Pancreas (tissue), 10 donors: ENCODE measurements around the gene TPSG1. TPM values are rescaled to one million over a fixed set of nuclear protein-coding genes. Genes with fewer than 3 reads are reported as not detected.
"Not testable (repeated sequence)": the region's sequence is repeated elsewhere in the genome, so short reads cannot be mapped to it uniquely, and the experiment has no call there.

Experiments
- ATAC-seq, 4 donors: fragments of 200-7000 bp; cut with Tn5 transposase; one replicate each; pipeline versions ENCODE4 v1.8.0 to v1.9.1; 2020; ENCODE audit warnings: mild to moderate bottlenecking in 4 of 4, moderate library complexity in 4 of 4
- DNase-seq, 6 donors: peaks; one replicate each; pipeline ENCODE4 v3.0.0-alpha.2; 2020
- FAIRE-seq: peaks from 2 replicates; lab custom pipeline; 2012; peaks lifted over from hg19 to GRCh38; lab: Jason Lieb, UNC
- H3K27ac ChIP-seq, 4 donors: fragments of 200-600 bp; sonication (generic); 1 replicate in 3 of 4; 2 replicates in 1 of 4; pipeline versions ENCODE4 v1.5.0 to v1.8.0; 2020
- H3K27me3 ChIP-seq, 4 donors: fragments of 200-600 bp; one replicate each; pipeline ENCODE4 v1.8.0; 2021
- H3K36me3 ChIP-seq, 3 donors: fragments of 200-600 bp; sonication (generic) in 1 of 3; one replicate each; pipeline versions ENCODE4 v1.5.0 to v1.8.0; 2020 to 2021
- H3K4me1 ChIP-seq, 3 donors: fragments of 200-600 bp; one replicate each; pipeline ENCODE4 v1.8.0; 2021
- H3K4me3 ChIP-seq, 4 donors: fragments of 200-600 bp; sonication (generic) in 2 of 4; one replicate each; pipeline versions ENCODE4 v1.5.0 to v1.8.0; 2020 to 2021
- H3K9me3 ChIP-seq, 4 donors: fragments of 200-600 bp; one replicate each; pipeline ENCODE4 v1.8.0; 2021
- CTCF ChIP-seq, 4 donors: fragments of 200-600 bp; sonication (generic) in 3 of 4; IDR thresholded peaks; one replicate each; pipeline versions ENCODE4 v1.5.0 to v1.8.0; 2021; ENCODE audit warnings: antibody characterized with exemption in 4 of 4
- WGBS, 2 donors: extraction: QIAGEN DNeasy Blood & Tissue Kit; methylation state at CpG; one replicate each; pipeline ENCODE4 v1.1.7; 2013; 5-methylcytosine and 5-hydroxymethylcytosine counted together
- intact Hi-C, 3 donors: fragments of 100-400 bp; cut with DNase I; formaldehyde crosslinking; loops; one replicate each; pipeline versions ENCODE4 v1.11.1 to v1.14.2; 2022
- polyA plus RNA-seq, 2 donors: library from polyadenylated mRNA; stranded (reverse); fragments of 200-250 nt; gene quantifications; one replicate each; pipeline ENCODE4 v1.2.3, GENCODE V29; 2013
- total RNA-seq, 6 donors: library from RNA; stranded (reverse); fragmentation: NEBNext Ultra II Directional in 4 of 6; extraction: Animal tissue kit (Norgen Biotek cat#: 25700) in 4 of 6; gene quantifications; one replicate each; pipeline versions ENCODE4 v1.2.1 to v1.2.4, GENCODE V29; 2021 to 2023
- donor health status: healthy with polysubstance abuse.
- donor health status: DM: no; HTN: no; CAD: no; lungs with moderate emphysema.
- donor health status: DM: no; HTN: no; CAD: no.
- donor health status: control.
- donor health status: control.
- donor health status: Bipolar disorder and iron deficiency.
- donor health status: DM: yes; HTN: yes; CAD: no.
- donor health status: DM: no; HTN: no; CAD: no.
- donor health status: DM: no; HTN: no; CAD: no.
- donor health status: DM: yes; HTN: yes; CAD: no.

The TPSG1 gene
- total and polyA plus RNA-seq, 8 donors = 0.12 to 0.26 TPM; not detected in 6

- WGBS, 2 donors = 71 to 74% methylated on average over 34 of the region's 34 CpGs
- no peaks in the 10 kb centered on the region for H3K4me1 ChIP-seq
- no peak overlapping the region for H3K4me3 ChIP-seq
- no peak overlapping the region for H3K27ac ChIP-seq
- no peaks in the 10 kb centered on the region for H3K27me3 ChIP-seq
- intact Hi-C loops = no loop called here
- no peak for TF ChIP-seq CTCF (IDR thresholded peaks at IDR 0.05)
- ATAC-seq (no peak), FAIRE-seq (no peak), DNase-seq (peak in 1 of 6 donors; percentile 63)
- no peaks in the 10 kb centered on the region for H3K9me3 ChIP-seq
- H3K36me3 ChIP-seq = no peaks in the 10 kb centered on the region
Measured at GRCh38 chr16:1257561-1258224, 32.6 kb upstream of the TPSG1 start.

- ATAC-seq (no peak), FAIRE-seq (no peak), DNase-seq (peak in 2 of 6 donors; percentile 24 to 73)
- no peaks in the 10 kb centered on the region for H3K4me1 ChIP-seq
- no peak for TF ChIP-seq CTCF (IDR thresholded peaks at IDR 0.05)
- H3K4me3 ChIP-seq = no peak overlapping the region
- H3K9me3 ChIP-seq = no peaks in the 10 kb centered on the region
- intact Hi-C loops = no loop called here
- H3K27me3 ChIP-seq = no peaks in the 10 kb centered on the region
- WGBS, 2 donors = 57 to 70% methylated on average over 22 of the region's 22 CpGs
- H3K36me3 ChIP-seq = no peaks in the 10 kb centered on the region
- H3K27ac ChIP-seq = no peak overlapping the region
Measured at GRCh38 chr16:1256874-1257322, 31.8 kb upstream of the TPSG1 start.

- H3K4me3 ChIP-seq, H3K9me3 ChIP-seq, H3K27me3 ChIP-seq, FAIRE-seq, H3K4me1 ChIP-seq, ATAC-seq, intact Hi-C loops, H3K36me3 ChIP-seq, H3K27ac ChIP-seq: not testable (repeated sequence)
- DNase-seq = peak in 2 of 6 donors; percentile 25 to 63
- 70 to 72% methylated on average over 18 to 23 of the region's 23 CpGs for WGBS, 2 donors
Measured at GRCh38 chr16:1256296-1256873, 31.3 kb upstream of the TPSG1 start.

- H3K4me1 ChIP-seq, DNase-seq, H3K27me3 ChIP-seq, H3K9me3 ChIP-seq, H3K4me3 ChIP-seq, H3K36me3 ChIP-seq, FAIRE-seq, H3K27ac ChIP-seq, intact Hi-C loops: not testable (repeated sequence)
- WGBS, 2 donors = 50 to 65% methylated on average over 21 to 26 of the region's 26 CpGs
- ATAC-seq = peak in 1 of 4 donors; percentile 8
Measured at GRCh38 chr16:1255276-1256122, 30.4 kb upstream of the TPSG1 start, which contains the start of gene TPSD1. Gene TPSD1 (plus strand): TSS chr16:1256069. CDS start chr16:1256281, 212 bp downstream.

GRCh38 chr16:1254821-1255220 is 29.8 kb upstream of the TPSG1 start:
- H3K27me3 ChIP-seq, H3K9me3 ChIP-seq, H3K36me3 ChIP-seq, intact Hi-C loops, H3K27ac ChIP-seq, FAIRE-seq, H3K4me3 ChIP-seq, H3K4me1 ChIP-seq, ATAC-seq: not testable (repeated sequence)
- WGBS, 2 donors = 40 to 71% methylated on average over 1 to 3 of the region's 3 CpGs
- DNase-seq = peak in 1 of 6 donors; percentile 79

- FAIRE-seq, intact Hi-C loops, H3K4me1 ChIP-seq, H3K36me3 ChIP-seq, H3K27me3 ChIP-seq, H3K9me3 ChIP-seq, H3K27ac ChIP-seq, DNase-seq, H3K4me3 ChIP-seq: not testable (repeated sequence)
- ATAC-seq = peak in 3 of 4 donors; percentile 29 to 47 (median 30)
- no CpG with 5 or more reads among the region's 47 CpGs for WGBS, 2 donors
Measured at GRCh38 chr16:1253701-1254364, 28.8 kb upstream of the TPSG1 start.

- H3K27me3 ChIP-seq, H3K4me3 ChIP-seq, H3K9me3 ChIP-seq, FAIRE-seq, H3K27ac ChIP-seq, H3K4me1 ChIP-seq, H3K36me3 ChIP-seq, intact Hi-C loops, DNase-seq: not testable (repeated sequence)
- peak; percentile 82 to 97 (median 90) for ATAC-seq
- no CpG with 5 or more reads among the region's 43 CpGs for WGBS, 2 donors
Measured at GRCh38 chr16:1249031-1249755, 24.1 kb upstream of the TPSG1 start.

DNA sequence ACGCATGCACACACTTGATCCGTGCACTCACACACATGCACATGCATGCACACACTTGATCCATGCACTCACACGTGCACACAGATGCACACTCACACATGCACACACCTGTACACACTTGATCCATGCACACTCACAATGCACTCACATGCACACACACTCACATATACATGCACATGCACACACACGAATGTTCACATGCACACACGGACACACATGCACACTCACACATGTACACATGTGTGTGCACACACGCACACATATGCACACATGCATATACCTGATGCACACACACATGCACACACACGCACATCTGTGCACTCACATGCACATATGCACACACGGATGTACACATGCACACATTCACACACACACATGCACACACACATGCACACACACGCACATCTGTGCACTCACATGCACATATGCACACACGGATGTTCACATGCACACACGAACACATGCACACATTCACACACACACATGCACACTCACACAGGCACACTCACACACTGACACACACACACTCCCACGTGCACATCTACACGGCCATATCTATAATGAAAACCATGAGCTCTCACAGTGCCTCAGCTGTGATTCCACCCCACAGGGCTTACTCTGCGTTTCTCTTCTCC is 23.0 kb upstream of the TPSG1 start:
- not testable (repeated sequence) for H3K4me3 ChIP-seq, ATAC-seq
- 56 to 71% methylated on average over 12 to 14 of the region's 14 CpGs for WGBS, 2 donors

More for the DNA sequence above, 23.0 kb upstream of the TPSG1 start:
- H3K9me3 ChIP-seq, H3K4me1 ChIP-seq, H3K36me3 ChIP-seq, H3K27me3 ChIP-seq, intact Hi-C loops, FAIRE-seq, DNase-seq, H3K27ac ChIP-seq: not testable (repeated sequence)
